PC-3 (cell line): ENCODE results near the gene SERPINA5. TPM values are rescaled to one million over a fixed set of nuclear protein-coding genes. Genes with fewer than 3 reads are reported as not detected.

ENCODE experiments used
- ATAC-seq: fragments of 200-7000 bp; cut with Tn5 transposase; 2 replicates; pipeline ENCODE4 v1.9.1; 2020; ENCODE audit warnings: mild to moderate bottlenecking, moderate library complexity
- BruUV-seq: library from RNA; stranded (reverse); fragments of 400-500 nt; replicated peaks from 2 replicates; lab custom pipeline; 2021; lab: Mats Ljungman, UMichigan
- CTCF ChIA-PET: fragments of 300-600 bp; sonication (Branson Sonifier 250); formaldehyde crosslinking; loops from one replicate; lab custom pipeline; 2022; ENCODE audit warnings: antibody characterized with exemption; lab: Charles Lee
- POLR2A ChIA-PET: fragments of 300-600 bp; sonication (Branson Sonifier 250); formaldehyde crosslinking; loops from one replicate; lab custom pipeline; 2022; ENCODE audit warnings: antibody characterized with exemption; ENCODE audit not compliant: unreplicated experiment; lab: Charles Lee
- DNase-seq: peaks from one replicate; pipeline ENCODE4 v3.0.0-alpha.2; 2015
- H2AFZ ChIP-seq: fragments of 300-600 bp; sonication (generic); 2 replicates; pipeline ENCODE4 v1.6.0; 2016; ENCODE audit warnings: antibody characterized with exemption, low read length
- H3F3A ChIP-seq: fragments of 300-600 bp; sonication (generic); one replicate; pipeline ENCODE4 v1.6.0; 2017; ENCODE audit warnings: antibody characterized with exemption, low read length, control low read depth, mild to moderate bottlenecking; ENCODE audit not compliant: unreplicated experiment
- H3K27ac ChIP-seq: fragments of 300-600 bp; sonication (generic); 2 replicates; pipeline ENCODE4 v1.5.1; 2016; ENCODE audit warnings: mild to moderate bottlenecking, low read length
- H3K27me3 ChIP-seq: fragments of 300-600 bp; sonication (generic); 2 replicates; pipeline ENCODE4 v1.6.1; 2016; ENCODE audit warnings: low read length, mixed read lengths
- H3K36me3 ChIP-seq: fragments of 300-600 bp; sonication (generic); 2 replicates; pipeline ENCODE4 v1.6.1; 2016; ENCODE audit warnings: low read depth, mixed run types, low read length, mixed read lengths
- H3K4me1 ChIP-seq: fragments of 300-600 bp; sonication (generic); 2 replicates; pipeline ENCODE4 v1.5.1; 2016; ENCODE audit warnings: low read length; ENCODE audit not compliant: insufficient read depth
- H3K4me2 ChIP-seq: fragments of 300-600 bp; sonication (generic); 2 replicates; pipeline ENCODE4 v1.6.0; 2016; ENCODE audit warnings: low read length
- H3K4me3 ChIP-seq: fragments of 300-600 bp; sonication (generic); 2 replicates; pipeline ENCODE4 v1.5.1; 2016; ENCODE audit warnings: mild to moderate bottlenecking, low read length, mixed read lengths
- H3K79me2 ChIP-seq: fragments of 300-600 bp; sonication (generic); 2 replicates; pipeline ENCODE4 v1.6.1; 2017; ENCODE audit warnings: low read length, mixed read lengths
- H3K9ac ChIP-seq: fragments of 300-600 bp; sonication (generic); 2 replicates; pipeline ENCODE4 v1.6.0; 2016; ENCODE audit warnings: mild to moderate bottlenecking, low read length
- H3K9me2 ChIP-seq: fragments of 300-600 bp; sonication (generic); replicated peaks from 2 replicates; pipeline ENCODE4 v1.6.1; 2016; ENCODE audit warnings: mixed run types, low read length, mixed read lengths
- H3K9me3 ChIP-seq: fragments of 300-600 bp; sonication (generic); 2 replicates; pipeline ENCODE4 v1.6.1; 2016; ENCODE audit warnings: low read length, mixed read lengths
- H4K20me1 ChIP-seq: fragments of 300-600 bp; sonication (generic); 2 replicates; pipeline ENCODE4 v1.6.1; 2016; ENCODE audit warnings: low read length, mixed read lengths
- EZH2 ChIP-seq: fragments of 300-600 bp; sonication (generic); IDR thresholded peaks from one replicate; pipeline ENCODE4 v1.6.1; 2017; ENCODE audit warnings: antibody characterized with exemption, mild to moderate bottlenecking, low read length; ENCODE audit not compliant: unreplicated experiment
- EZH2phosphoT487 ChIP-seq: fragments of 300-600 bp; sonication (generic); IDR thresholded peaks from 2 replicates; pipeline ENCODE4 v1.6.1; 2018; ENCODE audit warnings: mild to moderate bottlenecking, antibody characterized with exemption, low read length, borderline replicate concordance
- intact Hi-C: fragments of 100-400 bp; cut with micrococcal nuclease; formaldehyde crosslinking; loops from 2 replicates; pipeline ENCODE4 v1.9.0; 2023
- total RNA-seq: library from RNA; depleted of rRNA; stranded (reverse); fragments of >200 nt; gene quantifications from 2 replicates; pipeline ENCODE4 v1.2.3, GENCODE V29; 2014
- TF ChIP-seq, protein P1 (sequence below): fragments of 300-600 bp; sonication (generic); conservative IDR thresholded peaks from 2 replicates; pipeline ENCODE4 v1.5.1; 2017; ENCODE audit warnings: antibody characterized with exemption, low read depth, mild to moderate bottlenecking, low read length

The SERPINA5 gene
- total RNA-seq, 1 experiment from 2014 or later, result not detected

DNA sequence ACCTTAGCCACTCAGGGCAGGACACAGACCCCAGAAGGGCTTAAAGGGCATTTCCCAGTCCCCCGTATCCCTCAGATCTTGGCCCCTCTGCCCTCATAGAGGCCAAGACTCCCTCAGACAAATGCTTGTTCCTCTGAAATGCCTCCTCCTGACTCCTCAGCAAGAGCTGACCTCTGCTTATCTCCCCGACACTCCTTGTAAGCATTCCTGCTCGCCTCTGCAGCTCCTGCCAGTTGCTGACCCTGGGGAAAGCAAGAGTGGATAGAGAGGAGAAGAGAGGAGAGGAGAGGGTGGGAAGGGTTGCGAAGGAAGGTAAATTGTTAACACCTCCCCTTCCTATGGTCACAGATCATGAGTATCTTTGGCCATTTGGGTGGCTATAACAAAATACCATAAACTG is 7.1 kb downstream of the SERPINA5 start:
- no peak overlapping the region for H3K4me3 ChIP-seq
- no peaks in the 10 kb centered on the region for H3K4me1 ChIP-seq
- H4K20me1 ChIP-seq, result no peaks in the 10 kb centered on the region
- DNase-seq, result no peak
- ChIA-PET CTCF (no interaction called here), POLR2A (no interaction called here)
- intact Hi-C loops, result no loop called here
- H3K9me2 ChIP-seq, result no peaks in the 10 kb centered on the region
- H3F3A ChIP-seq, result no peaks in the 10 kb centered on the region
- no peak overlapping the region for H3K9ac ChIP-seq
- no peak overlapping the region for H3K4me2 ChIP-seq
- 0 out of 2 replicates have a peak, but pooled peaks cover 5% of the 10 kb centered on the region for H3K27me3 ChIP-seq
- ATAC-seq, result no peak
- no TSS peak for BruUV-seq
- no peak overlapping the region for H3K27ac ChIP-seq
- no peaks in the 10 kb centered on the region for H3K79me2 ChIP-seq
- no peak overlapping the region for H2AFZ ChIP-seq
- TF ChIP-seq, protein P1, sequence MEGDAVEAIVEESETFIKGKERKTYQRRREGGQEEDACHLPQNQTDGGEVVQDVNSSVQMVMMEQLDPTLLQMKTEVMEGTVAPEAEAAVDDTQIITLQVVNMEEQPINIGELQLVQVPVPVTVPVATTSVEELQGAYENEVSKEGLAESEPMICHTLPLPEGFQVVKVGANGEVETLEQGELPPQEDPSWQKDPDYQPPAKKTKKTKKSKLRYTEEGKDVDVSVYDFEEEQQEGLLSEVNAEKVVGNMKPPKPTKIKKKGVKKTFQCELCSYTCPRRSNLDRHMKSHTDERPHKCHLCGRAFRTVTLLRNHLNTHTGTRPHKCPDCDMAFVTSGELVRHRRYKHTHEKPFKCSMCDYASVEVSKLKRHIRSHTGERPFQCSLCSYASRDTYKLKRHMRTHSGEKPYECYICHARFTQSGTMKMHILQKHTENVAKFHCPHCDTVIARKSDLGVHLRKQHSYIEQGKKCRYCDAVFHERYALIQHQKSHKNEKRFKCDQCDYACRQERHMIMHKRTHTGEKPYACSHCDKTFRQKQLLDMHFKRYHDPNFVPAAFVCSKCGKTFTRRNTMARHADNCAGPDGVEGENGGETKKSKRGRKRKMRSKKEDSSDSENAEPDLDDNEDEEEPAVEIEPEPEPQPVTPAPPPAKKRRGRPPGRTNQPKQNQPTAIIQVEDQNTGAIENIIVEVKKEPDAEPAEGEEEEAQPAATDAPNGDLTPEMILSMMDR, result no peak
- TF ChIP-seq EZH2 (no peak), EZH2phosphoT487 (no peak)
- H3K36me3 ChIP-seq, result no peaks in the 10 kb centered on the region
- H3K9me3 ChIP-seq, result no peaks in the 10 kb centered on the region

DNA sequence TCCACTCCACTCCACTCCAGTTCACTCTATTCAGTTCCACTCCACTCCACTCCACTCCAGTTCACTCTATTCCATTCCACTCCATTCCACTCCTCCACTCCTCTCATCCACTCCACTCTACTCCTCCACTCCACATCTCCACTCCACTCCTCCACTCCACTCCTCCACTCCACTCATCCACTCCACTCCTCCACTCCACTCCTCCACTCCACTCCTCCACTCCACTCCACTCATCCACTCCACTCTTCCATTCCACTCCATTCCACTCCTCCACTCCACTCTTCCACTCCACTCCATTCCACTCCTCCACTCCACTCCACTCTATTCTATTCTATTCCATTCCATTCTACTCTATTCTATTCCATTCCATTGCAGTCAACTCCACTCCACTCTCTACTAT is 9.8 kb downstream of the SERPINA5 start:
- Histone ChIP-seq H3K9ac (no peak overlapping the region), H3F3A (no peaks in the 10 kb centered on the region), H3K9me3 (no peaks in the 10 kb centered on the region), H3K9me2 (no peaks in the 10 kb centered on the region), H2AFZ (no peak overlapping the region), H3K27ac (no peak overlapping the region), H3K79me2 (no peaks in the 10 kb centered on the region), H3K27me3 (0 out of 2 replicates have a peak, but pooled peaks cover 5% of the 10 kb centered on the region), H3K4me2 (no peak overlapping the region), H3K4me1 (no peaks in the 10 kb centered on the region), H4K20me1 (no peaks in the 10 kb centered on the region), H3K4me3 (no peak overlapping the region), H3K36me3 (no peaks in the 10 kb centered on the region)
- BruUV-seq, result no TSS peak
- intact Hi-C loops, result no loop called here
- TF ChIP-seq EZH2phosphoT487 (no peak), EZH2 (no peak)
- TF ChIP-seq, protein P1, result no peak
- ChIA-PET POLR2A (no interaction called here), CTCF (no interaction called here)
- ATAC-seq (no peak), DNase-seq (no peak)

GRCh38 chr14:94591871-94592270 is 10.6 kb downstream of the SERPINA5 start:
- Histone ChIP-seq H4K20me1 (no peaks in the 10 kb centered on the region), H3K4me2 (no peak overlapping the region), H3F3A (no peaks in the 10 kb centered on the region), H3K27me3 (0 out of 2 replicates have a peak, but pooled peaks cover 5% of the 10 kb centered on the region), H3K27ac (no peak overlapping the region), H3K9ac (no peak overlapping the region), H3K79me2 (no peaks in the 10 kb centered on the region), H3K9me3 (no peaks in the 10 kb centered on the region), H3K4me1 (no peaks in the 10 kb centered on the region), H3K36me3 (no peaks in the 10 kb centered on the region), H3K9me2 (no peaks in the 10 kb centered on the region), H3K4me3 (no peak overlapping the region), H2AFZ (no peak overlapping the region)
- TF ChIP-seq, protein P1, result no peak
- TF ChIP-seq EZH2phosphoT487 (no peak), EZH2 (no peak)
- DNase-seq (no peak), ATAC-seq (no peak)
- ChIA-PET CTCF (no interaction called here), POLR2A (no interaction called here)
- BruUV-seq, result no TSS peak
- intact Hi-C loops, result no loop called here
